Testis (tissue), 3 donors: ENCODE measurements around the gene FHIT. TPM values are rescaled to one million over a fixed set of nuclear protein-coding genes. Genes with fewer than 3 reads are reported as not detected.
A peak's percentile ranks its signal among the peaks of the same experiment; 100 is the strongest.

ENCODE experiments used
- DNase-seq: peaks from one replicate; pipeline ENCODE4 v3.0.0-alpha.2; 2019
- H3K27ac ChIP-seq, 2 donors: fragments of 200-600 bp; sonication (generic); one replicate each; pipeline ENCODE4 v1.5.1; 2019
- H3K27me3 ChIP-seq: fragments of 200-600 bp; sonication (generic); one replicate; pipeline ENCODE4 v1.5.1; 2019
- H3K36me3 ChIP-seq: fragments of 200-600 bp; sonication (generic); one replicate; pipeline ENCODE4 v1.5.1; 2017; ENCODE audit warnings: low read depth; ENCODE audit errors: missing control alignments
- H3K4me1 ChIP-seq: fragments of 200-600 bp; sonication (generic); one replicate; pipeline ENCODE4 v1.5.1; 2019
- H3K4me3 ChIP-seq, 2 donors: fragments of 200-600 bp; sonication (generic); one replicate each; pipeline ENCODE4 v1.5.1; 2017 to 2019
- H3K9me3 ChIP-seq: fragments of 200-600 bp; sonication (generic); one replicate; pipeline ENCODE4 v1.5.1; 2017
- POLR2A ChIP-seq: fragments of 450-650 bp; IDR thresholded peaks from one replicate; pipeline ENCODE4 v1.6.1; 2017; ENCODE audit warnings: antibody characterized with exemption, mild to moderate bottlenecking, moderate library complexity
- WGBS, 2 donors: methylation state at CpG; one replicate each; pipeline ENCODE4 v1.1.5; 2018; 5-methylcytosine and 5-hydroxymethylcytosine counted together
- intact Hi-C: fragments of 100-400 bp; cut with DNase I; formaldehyde crosslinking; loops from one replicate; pipeline ENCODE4 v1.15.1; 2023; ENCODE audit warnings: low total_unique reads
- polyA plus RNA-seq: library from polyadenylated mRNA; stranded (reverse); fragments of 350-450 nt; fragmentation: Illumina TruSeq; extraction: RNeasy Lipid Tissue Mini Kit (QIAGEN cat#74804); gene quantifications from one replicate; pipeline ENCODE4 v1.2.3, GENCODE V29; 2014; ENCODE audit warnings: low read depth, low replicate concordance; ENCODE audit not compliant: insufficient read depth
- total RNA-seq, 2 donors: library from RNA; depleted of rRNA; stranded (reverse); fragments of >200 nt; gene quantifications; one replicate each; pipeline ENCODE4 v1.2.3, GENCODE V29; 2016
- TF ChIP-seq, protein P1 (sequence below), 3 experiments: fragments of 450-650 bp in 2 of 3; fragments of 200-600 bp in 1 of 3; sonication (generic) in 1 of 3; IDR thresholded peaks; one replicate each; pipeline ENCODE4 v1.5.1; 2016 to 2019; ENCODE audit warnings: antibody characterized with exemption in 3 of 3, mild to moderate bottlenecking in 2 of 3, moderate library complexity in 1 of 3

Gene FHIT
- total and polyA plus RNA-seq, 3 donors from 2014 or later: 10.1 to 29.6 (median 15.5) TPM

DNA sequence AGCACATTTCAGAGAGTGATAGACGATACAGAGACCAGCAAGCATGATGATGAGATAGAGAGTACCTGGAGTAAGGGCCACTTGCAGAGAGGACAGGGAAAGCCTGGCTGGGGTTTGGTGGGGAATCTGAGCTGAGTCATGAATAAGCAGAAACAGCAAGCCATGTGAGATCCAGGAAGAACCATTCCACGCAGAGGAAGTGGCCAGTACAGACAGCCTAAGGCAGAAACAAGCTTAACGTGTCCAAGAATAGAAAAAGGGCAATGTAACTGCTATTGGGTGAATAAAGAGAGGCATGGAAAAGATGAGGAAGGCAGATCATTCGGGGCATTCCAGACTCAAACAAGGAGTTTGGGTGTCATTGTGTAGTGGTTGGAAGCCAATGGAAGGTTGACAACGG lies 1385.2 kb downstream of the FHIT start:
- Histone ChIP-seq H3K27me3 (no peaks in the 10 kb centered on the region), H3K9me3 (no peaks in the 10 kb centered on the region), H3K36me3 (no peaks in the 10 kb centered on the region), H3K4me3 (no peak overlapping the region), H3K4me1 (no peaks in the 10 kb centered on the region), H3K27ac (no peak overlapping the region)
- peak; percentile 18 for DNase-seq
- intact Hi-C loops: no loop called here
- 77 to 82% methylated on average over 5 of the region's 5 CpGs for WGBS, 2 donors
- no peak for TF ChIP-seq POLR2A
- TF ChIP-seq, protein P1, sequence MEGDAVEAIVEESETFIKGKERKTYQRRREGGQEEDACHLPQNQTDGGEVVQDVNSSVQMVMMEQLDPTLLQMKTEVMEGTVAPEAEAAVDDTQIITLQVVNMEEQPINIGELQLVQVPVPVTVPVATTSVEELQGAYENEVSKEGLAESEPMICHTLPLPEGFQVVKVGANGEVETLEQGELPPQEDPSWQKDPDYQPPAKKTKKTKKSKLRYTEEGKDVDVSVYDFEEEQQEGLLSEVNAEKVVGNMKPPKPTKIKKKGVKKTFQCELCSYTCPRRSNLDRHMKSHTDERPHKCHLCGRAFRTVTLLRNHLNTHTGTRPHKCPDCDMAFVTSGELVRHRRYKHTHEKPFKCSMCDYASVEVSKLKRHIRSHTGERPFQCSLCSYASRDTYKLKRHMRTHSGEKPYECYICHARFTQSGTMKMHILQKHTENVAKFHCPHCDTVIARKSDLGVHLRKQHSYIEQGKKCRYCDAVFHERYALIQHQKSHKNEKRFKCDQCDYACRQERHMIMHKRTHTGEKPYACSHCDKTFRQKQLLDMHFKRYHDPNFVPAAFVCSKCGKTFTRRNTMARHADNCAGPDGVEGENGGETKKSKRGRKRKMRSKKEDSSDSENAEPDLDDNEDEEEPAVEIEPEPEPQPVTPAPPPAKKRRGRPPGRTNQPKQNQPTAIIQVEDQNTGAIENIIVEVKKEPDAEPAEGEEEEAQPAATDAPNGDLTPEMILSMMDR (IDR thresholded peaks at IDR 0.05): no peak

DNA sequence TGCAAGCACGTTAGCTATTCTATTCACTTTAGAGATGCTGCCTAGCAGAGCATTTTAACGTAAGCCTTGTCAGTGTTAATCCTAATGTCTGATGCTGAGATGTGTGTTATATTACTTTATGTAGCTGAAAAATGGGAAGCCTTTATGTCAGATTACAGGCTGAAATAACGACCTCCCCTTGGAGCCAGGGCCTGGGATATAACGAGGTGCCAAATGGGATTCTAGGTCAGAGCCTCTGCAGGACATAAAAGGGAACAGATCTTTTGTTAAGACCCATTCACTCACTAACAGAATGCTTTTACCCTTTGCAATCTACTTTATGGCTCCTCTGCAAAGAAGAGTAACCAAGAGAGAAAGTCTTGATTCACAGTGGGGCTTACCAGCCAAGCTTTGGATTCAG lies 1385.9 kb downstream of the FHIT start:
- Histone ChIP-seq H3K27ac (no peak overlapping the region), H3K4me1 (no peaks in the 10 kb centered on the region), H3K9me3 (no peaks in the 10 kb centered on the region), H3K4me3 (no peak overlapping the region), H3K36me3 (no peaks in the 10 kb centered on the region), H3K27me3 (no peaks in the 10 kb centered on the region)
- WGBS, 2 donors: 66 to 83% methylated on average over 4 of the region's 4 CpGs
- DNase-seq: no peak
- intact Hi-C loops: no loop called here
- TF ChIP-seq POLR2A: no peak
- TF ChIP-seq, protein P1 (IDR thresholded peaks at IDR 0.05): no peak

DNA sequence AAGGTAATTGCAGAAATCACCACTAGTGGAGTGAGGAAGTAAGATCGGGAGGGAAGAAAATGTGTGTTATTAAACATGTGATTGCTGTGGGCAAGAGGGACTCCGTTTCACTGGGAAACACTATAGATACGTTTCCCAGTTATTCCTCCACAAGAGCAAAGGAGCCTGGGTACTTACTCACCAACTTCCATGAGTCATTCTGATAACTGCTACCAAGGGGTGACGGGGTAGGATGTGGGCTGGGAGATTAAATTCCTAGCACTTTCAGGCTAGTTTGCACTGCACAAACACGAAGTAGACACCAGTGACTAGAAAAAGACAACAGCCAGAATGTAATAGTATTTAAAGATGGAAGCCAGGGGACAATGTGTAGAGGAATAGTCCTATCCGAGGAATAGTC lies 1388.6 kb downstream of the FHIT start:
- WGBS, 2 donors: 87% methylated on average over 6 of the region's 6 CpGs
- Histone ChIP-seq H3K4me1 (no peaks in the 10 kb centered on the region), H3K9me3 (no peaks in the 10 kb centered on the region), H3K36me3 (no peaks in the 10 kb centered on the region), H3K4me3 (no peak overlapping the region), H3K27me3 (no peaks in the 10 kb centered on the region), H3K27ac (no peak overlapping the region)
- TF ChIP-seq POLR2A: no peak
- TF ChIP-seq, protein P1 (IDR thresholded peaks at IDR 0.05): no peak
- no peak for DNase-seq
- intact Hi-C loops: no loop called here

DNA sequence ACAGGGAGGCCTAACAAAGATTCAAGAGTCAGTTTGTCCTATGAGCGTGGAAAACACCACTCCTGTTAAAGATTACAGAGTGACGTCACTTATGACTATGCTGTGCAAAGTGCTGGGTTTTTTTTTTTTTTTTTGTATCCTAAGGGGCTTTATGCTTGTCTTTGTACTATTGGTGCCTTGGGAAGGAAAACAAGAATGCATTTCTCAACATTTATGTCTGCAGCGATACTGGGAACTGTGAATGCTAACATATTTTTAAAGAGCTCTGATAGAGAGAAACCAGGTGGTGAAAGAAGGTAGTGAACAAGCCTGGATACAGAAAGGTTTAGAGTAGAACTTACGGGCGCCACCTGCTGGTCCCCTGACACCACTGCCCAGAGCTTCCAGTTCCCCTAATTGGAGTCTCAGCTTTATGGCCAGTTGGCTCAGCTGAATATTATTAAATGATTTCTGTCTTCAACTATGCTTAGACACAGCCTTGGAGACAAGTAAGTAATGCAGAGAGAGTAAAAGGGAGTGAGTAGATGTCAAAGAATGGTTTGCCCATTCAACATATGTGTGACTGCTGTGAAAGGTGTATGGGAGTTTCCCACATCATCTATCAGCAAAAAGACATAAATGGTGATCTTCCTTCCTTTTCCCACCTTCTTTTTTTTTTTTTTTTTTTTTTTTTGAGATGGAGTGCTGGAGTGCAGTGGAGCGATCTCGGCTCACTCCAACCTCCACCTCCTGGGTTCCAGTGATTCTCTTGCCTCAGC lies 1393.5 kb downstream of the FHIT start:
- intact Hi-C loops: loop anchor here (10.0 kb wide), 1 partner anchor 283 kb away; no protein-coding TSS in a partner anchor
- Histone ChIP-seq H3K9me3 (no peaks in the 10 kb centered on the region), H3K4me3 (no peak overlapping the region), H3K36me3 (no peaks in the 10 kb centered on the region), H3K4me1 (no peaks in the 10 kb centered on the region), H3K27me3 (no peaks in the 10 kb centered on the region), H3K27ac (no peak overlapping the region)
- 36 to 41% methylated on average over 7 of the region's 7 CpGs for WGBS, 2 donors
- TF ChIP-seq POLR2A: no peak
- TF ChIP-seq, protein P1 (IDR thresholded peaks at IDR 0.05): peak; percentile 81 to 87 (median 85)
- DNase-seq: peak; percentile 88
